Spinal cord (tissue), 10 donors: ENCODE measurements around the gene DNAAF3. TPM values are rescaled to one million over a fixed set of nuclear protein-coding genes. Genes with fewer than 3 reads are reported as not detected.
"Not testable (repeated sequence)": the region's sequence is repeated elsewhere in the genome, so short reads cannot be mapped to it uniquely, and the experiment has no call there.

ENCODE experiments used
- DNase-seq, 6 donors: peaks; one replicate each; pipeline versions ENCODE4 v3.0.0 to v3.0.0-alpha.2; 2013 to 2015; ENCODE audit warnings: low spot score in 6 of 6, low read depth in 4 of 6
- H3K27ac ChIP-seq: one replicate; pipeline ENCODE4 v1.5.1; 2013; ENCODE audit warnings: low read depth, low read length, control low read depth
- H3K27me3 ChIP-seq: one replicate; pipeline ENCODE4 v1.6.1; 2013; ENCODE audit warnings: low read length; ENCODE audit not compliant: control insufficient read depth, insufficient read depth
- H3K36me3 ChIP-seq: one replicate; pipeline ENCODE4 v1.6.1; 2013; ENCODE audit warnings: low read length; ENCODE audit not compliant: control insufficient read depth, insufficient read depth
- H3K4me1 ChIP-seq: one replicate; pipeline ENCODE4 v1.6.1; 2013; ENCODE audit warnings: low read length; ENCODE audit not compliant: control insufficient read depth, insufficient read depth
- H3K4me3 ChIP-seq: one replicate; pipeline ENCODE4 v1.5.1; 2013; ENCODE audit warnings: low read depth, low read length, control low read depth
- H3K9me3 ChIP-seq: one replicate; pipeline ENCODE4 v1.6.1; 2013; ENCODE audit warnings: low read length; ENCODE audit not compliant: control insufficient read depth, insufficient read depth
- WGBS: methylation state at CpG from one replicate; pipeline ENCODE4 v1.1.5; 2013; ENCODE audit warnings: missing lambda C conversion rate; ENCODE audit not compliant: insufficient coverage; 5-methylcytosine and 5-hydroxymethylcytosine counted together
- polyA plus RNA-seq, 2 donors: library from polyadenylated mRNA; unstranded; fragments of 120-200 nt; gene quantifications; one replicate each; pipeline ENCODE4 v1.2.1, GENCODE V29; 2013; ENCODE audit not compliant: insufficient read length in 2 of 2
- total RNA-seq, 2 donors: library from RNA; depleted of rRNA in 1 of 2; stranded (reverse); fragments of 120-200 nt in 1 of 2; fragments of >200 nt in 1 of 2; gene quantifications; one replicate each; pipeline versions ENCODE4 v1.2.3 to v1.2.4, GENCODE V29; 2013 to 2014
- donor health status: healthy.

The DNAAF3 gene
- total and polyA plus RNA-seq, 4 donors, result 2.2 to 12.7 (median 8.3) TPM

DNA sequence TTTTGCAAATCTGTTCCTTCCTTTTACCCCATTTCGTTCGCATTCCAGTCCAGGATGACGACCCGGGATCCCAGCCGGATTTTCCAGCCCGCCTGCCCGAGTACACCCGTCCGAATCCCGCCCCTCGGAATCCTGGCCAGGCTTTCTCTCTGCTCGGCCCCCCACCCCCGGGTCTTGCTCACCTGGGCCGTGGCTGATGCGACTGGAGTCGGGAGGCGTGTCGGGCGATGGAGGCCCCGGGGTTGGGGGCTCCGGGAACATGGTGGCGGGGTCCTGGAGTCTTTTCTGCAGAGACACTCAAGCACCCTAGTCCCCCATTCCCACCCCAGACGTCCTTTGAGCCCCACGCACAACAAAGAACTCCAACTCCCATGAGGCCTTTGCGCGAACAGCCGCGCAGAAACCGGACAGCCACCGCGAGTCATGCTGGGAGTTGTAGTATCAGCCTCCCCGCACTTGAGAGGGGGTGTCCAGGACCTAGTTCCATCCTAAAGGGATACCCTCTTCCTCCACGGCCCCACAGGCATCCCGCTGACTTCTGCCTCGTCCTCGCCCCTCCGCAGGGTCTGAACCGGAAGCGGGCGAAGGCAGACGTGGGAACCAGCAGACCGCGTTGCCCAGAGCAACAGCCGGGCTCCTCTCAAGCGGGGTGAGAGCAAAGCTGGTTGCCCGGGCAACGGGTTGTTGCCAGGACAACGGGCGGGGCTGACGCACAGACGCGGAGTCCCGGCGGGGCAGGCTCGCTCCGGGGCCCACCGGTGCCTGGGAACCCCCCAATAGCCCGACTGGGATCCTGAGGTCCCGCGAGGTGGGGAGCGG lies 12.6 kb upstream of the DNAAF3 start:
- H3K27ac ChIP-seq, result no peak overlapping the region
- peaks cover 40% of the 10 kb centered on the region for H3K4me1 ChIP-seq
- H3K27me3 ChIP-seq, result peaks cover 37% of the 10 kb centered on the region
- DNase-seq, result peak; percentile 82 to 98 (median 87)
- peak overlapping the region; percentile 43 for H3K4me3 ChIP-seq
- peaks cover 18% of the 10 kb centered on the region for H3K36me3 ChIP-seq
- 1% methylated on average over 59 of the region's 61 CpGs for WGBS
- no peaks in the 10 kb centered on the region for H3K9me3 ChIP-seq

GRCh38 chr19:55176076-55176475 lies 9.7 kb upstream of the DNAAF3 start:
- no peaks in the 10 kb centered on the region for H3K9me3 ChIP-seq
- peaks cover 53% of the 10 kb centered on the region for H3K4me1 ChIP-seq
- peaks cover 50% of the 10 kb centered on the region for H3K27me3 ChIP-seq
- H3K36me3 ChIP-seq, result peaks cover 26% of the 10 kb centered on the region
- no peak overlapping the region for H3K4me3 ChIP-seq
- DNase-seq, result no peak
- WGBS, result 58% methylated on average over 2 of the region's 2 CpGs
- H3K27ac ChIP-seq, result no peak overlapping the region

- Histone ChIP-seq H3K9me3 (no peaks in the 10 kb centered on the region), H3K4me3 (no peak overlapping the region), H3K27me3 (peaks cover 47% of the 10 kb centered on the region), H3K27ac (no peak overlapping the region), H3K4me1 (peaks cover 51% of the 10 kb centered on the region), H3K36me3 (peaks cover 26% of the 10 kb centered on the region)
- DNase-seq, result no peak
- WGBS, result 47% methylated on average over 41 of the region's 43 CpGs
Measured at GRCh38 chr19:55175117-55175867, 8.9 kb upstream of the DNAAF3 start.

DNA sequence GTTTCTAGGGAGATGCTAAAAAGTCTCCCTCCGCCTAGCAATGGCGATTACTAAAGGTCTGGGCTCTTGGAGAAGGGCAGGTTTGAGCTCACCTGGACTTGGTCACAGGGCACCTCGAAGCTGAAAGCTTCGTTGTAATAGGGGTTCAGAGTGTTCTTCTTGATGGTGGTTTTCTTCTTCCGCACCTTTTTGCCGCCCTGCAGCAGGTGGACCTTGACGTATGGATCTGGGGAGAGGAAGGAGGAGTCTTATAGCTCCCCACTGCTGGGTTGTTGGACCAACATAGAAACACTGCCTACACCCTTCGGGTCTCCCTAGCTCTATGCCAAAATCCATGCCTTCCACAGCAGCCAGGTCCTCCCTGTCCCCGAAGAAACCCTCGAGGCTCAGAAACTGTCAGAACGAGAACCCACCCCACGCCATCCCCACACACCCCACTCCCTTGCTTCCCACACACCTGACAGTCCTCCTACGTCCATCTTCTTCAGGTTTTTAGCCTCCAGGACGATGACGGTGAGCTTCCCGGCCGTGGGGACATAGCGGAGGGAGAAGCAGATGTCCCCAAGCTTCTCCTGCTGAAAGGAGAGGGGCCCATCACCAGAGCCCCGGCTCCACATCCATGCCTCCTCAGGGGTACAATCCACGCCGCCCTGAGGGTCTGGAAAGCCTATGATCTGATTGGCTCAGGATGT lies 8.2 kb upstream of the DNAAF3 start:
- DNase-seq, result no peak
- H3K9me3 ChIP-seq, result no peaks in the 10 kb centered on the region
- H3K36me3 ChIP-seq, result peaks cover 26% of the 10 kb centered on the region
- no peak overlapping the region for H3K4me3 ChIP-seq
- H3K27ac ChIP-seq, result no peak overlapping the region
- peaks cover 44% of the 10 kb centered on the region for H3K4me1 ChIP-seq
- 66% methylated on average over 9 of the region's 21 CpGs for WGBS
- peaks cover 41% of the 10 kb centered on the region for H3K27me3 ChIP-seq

GRCh38 chr19:55173714-55174409 lies 7.4 kb upstream of the DNAAF3 start:
- peak in 1 of 6 donors; percentile 43 for DNase-seq
- peaks cover 26% of the 10 kb centered on the region for H3K36me3 ChIP-seq
- H3K4me1 ChIP-seq, result peaks cover 37% of the 10 kb centered on the region
- H3K4me3 ChIP-seq, result peak overlapping the region; percentile 21
- H3K9me3 ChIP-seq, result no peaks in the 10 kb centered on the region
- H3K27me3 ChIP-seq, result peaks cover 41% of the 10 kb centered on the region
- 6% methylated on average over 18 of the region's 37 CpGs for WGBS
- no peak overlapping the region for H3K27ac ChIP-seq

DNA sequence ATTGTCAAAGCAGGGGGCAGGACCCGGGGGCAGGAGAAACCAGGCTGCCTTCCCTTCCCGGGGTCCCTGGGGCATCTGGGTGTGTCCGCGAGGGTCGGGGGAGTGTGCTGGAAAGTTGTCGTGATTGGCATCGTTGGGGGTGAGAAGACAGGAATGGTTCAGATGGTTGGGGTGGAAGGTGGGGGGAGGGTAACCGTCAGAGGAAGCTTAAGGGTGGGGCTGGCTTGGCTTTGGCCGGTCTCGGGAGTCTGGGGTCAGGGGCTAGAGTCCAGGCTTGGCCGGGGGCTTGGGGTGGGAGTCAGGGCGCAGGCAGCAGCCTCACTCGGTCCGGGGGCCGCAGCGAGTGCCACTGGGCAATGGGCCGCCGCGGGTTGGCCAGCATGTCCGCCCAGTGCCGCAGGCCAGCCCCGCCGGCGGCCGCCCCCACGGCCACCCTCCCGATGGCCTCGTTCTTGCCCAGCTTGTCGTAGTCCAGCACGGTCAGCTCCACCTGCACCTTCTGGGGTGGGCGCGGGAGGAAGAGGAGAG lies 6.8 kb upstream of the DNAAF3 start:
- H3K4me3 ChIP-seq, result peak overlapping the region; percentile 21
- peaks cover 31% of the 10 kb centered on the region for H3K4me1 ChIP-seq
- no peak overlapping the region for H3K27ac ChIP-seq
- peaks cover 26% of the 10 kb centered on the region for H3K36me3 ChIP-seq
- WGBS, result 10% methylated on average over 32 of the region's 32 CpGs
- no peaks in the 10 kb centered on the region for H3K9me3 ChIP-seq
- DNase-seq, result no peak
- peaks cover 41% of the 10 kb centered on the region for H3K27me3 ChIP-seq

DNA sequence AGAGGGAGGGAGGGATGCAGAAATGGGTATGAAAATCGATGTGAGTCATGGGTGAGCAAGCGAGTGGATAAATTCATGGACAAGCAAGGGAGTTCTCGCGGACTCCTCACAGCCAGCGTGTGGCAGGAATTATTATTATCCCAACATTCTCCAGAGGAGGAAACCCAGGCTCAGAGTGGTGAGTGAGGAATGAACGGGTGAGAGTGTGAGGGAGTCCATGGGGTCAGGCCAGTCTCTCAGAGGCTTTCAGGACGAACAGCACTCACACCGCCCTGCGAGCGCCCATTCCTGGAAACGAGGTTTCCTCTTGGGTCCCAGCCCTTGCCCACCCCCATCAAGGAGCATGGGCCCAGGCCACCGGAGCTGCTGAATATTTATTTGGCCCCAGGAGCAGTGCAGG lies 6.3 kb upstream of the DNAAF3 start:
- Histone ChIP-seq H3K36me3 (peaks cover 21% of the 10 kb centered on the region), H3K27ac (no peak overlapping the region), H3K27me3 (peaks cover 42% of the 10 kb centered on the region), H3K4me1 (peaks cover 26% of the 10 kb centered on the region), H3K4me3 (no peak overlapping the region), H3K9me3 (no peaks in the 10 kb centered on the region)
- 18% methylated on average over 9 of the region's 12 CpGs for WGBS
- DNase-seq, result no peak

DNA sequence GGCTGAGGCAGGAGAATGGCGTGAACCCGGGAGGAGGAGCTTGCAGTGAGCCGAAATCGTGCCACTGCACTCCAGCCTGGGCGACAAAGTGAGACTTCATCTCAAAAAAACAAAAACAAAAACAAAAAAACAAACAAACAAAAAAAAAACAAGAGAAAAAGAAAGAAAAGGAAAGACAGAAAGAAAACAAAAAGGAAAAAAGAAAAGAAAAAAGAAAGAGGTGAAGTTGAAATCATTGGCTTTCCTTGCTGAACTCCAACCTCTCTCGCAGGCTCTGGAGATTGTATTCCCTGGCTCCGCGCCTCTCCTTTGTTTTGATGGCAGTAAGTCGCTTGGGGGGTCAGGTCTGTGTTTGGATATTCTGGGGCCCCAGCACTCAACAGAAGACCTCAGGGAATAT lies 5.9 kb upstream of the DNAAF3 start:
- not testable (repeated sequence) for DNase-seq, H3K9me3 ChIP-seq, H3K4me3 ChIP-seq, H3K27ac ChIP-seq
- 49% methylated on average over 4 of the region's 9 CpGs for WGBS
- Histone ChIP-seq H3K4me1 (peaks cover 30% of the 10 kb centered on the region), H3K27me3 (peaks cover 46% of the 10 kb centered on the region), H3K36me3 (peaks cover 17% of the 10 kb centered on the region)

DNA sequence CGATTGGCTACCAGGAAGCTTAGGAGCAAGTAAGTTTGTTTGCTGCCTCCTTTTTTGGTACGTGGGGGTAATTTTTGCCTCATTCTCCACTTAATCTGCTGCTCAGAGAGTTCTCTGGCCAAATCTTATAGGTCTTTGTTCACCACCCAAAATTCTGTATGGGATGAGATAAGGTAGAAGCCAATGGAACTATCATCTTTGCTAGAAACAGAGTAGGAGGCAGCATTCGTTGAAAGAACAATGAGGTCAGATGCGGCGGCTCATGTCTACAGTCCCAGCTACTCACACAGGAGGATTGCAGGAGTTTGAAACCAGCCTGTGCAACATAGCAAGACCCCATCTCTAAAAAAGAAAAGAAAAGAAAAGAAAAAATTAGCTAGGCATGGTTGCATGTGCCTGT lies 5.0 kb upstream of the DNAAF3 start:
- Histone ChIP-seq H3K27me3 (peaks cover 53% of the 10 kb centered on the region), H3K4me1 (peaks cover 38% of the 10 kb centered on the region), H3K27ac (no peak overlapping the region), H3K9me3 (no peaks in the 10 kb centered on the region), H3K4me3 (no peak overlapping the region), H3K36me3 (peaks cover 13% of the 10 kb centered on the region)
- no peak for DNase-seq
- WGBS, result no CpG with 5 or more reads among the region's 5 CpGs
